ENCODE measurements around the gene SPEM2. TPM values are rescaled to one million over a fixed set of nuclear protein-coding genes. Genes with fewer than 3 reads are reported as not detected.

The SPEM2 gene
- total RNA-seq, 1 donor from 2014 or later: not detected

- peak; percentile 39 for DNase-seq (ENCODE audit: low read depth)
- no peak for FAIRE-seq
- peak overlapping the region; percentile 57 for H3K4me3 ChIP-seq (ENCODE audit: low read depth, low read length)
- peak; percentile 49 for TF ChIP-seq CTCF (IDR thresholded peaks at IDR 0.05; ENCODE audit: insufficient read depth, low read length, severe bottlenecking)
- H3K36me3 ChIP-seq (ENCODE audit: control insufficient read depth, insufficient read depth, low read length): no peaks in the 10 kb centered on the region
- H3K27me3 ChIP-seq (ENCODE audit: control insufficient read depth, insufficient read depth, low read length): no peaks in the 10 kb centered on the region
These were observed 10.5 kb downstream of the SPEM2 start for GRCh38 chr17:7435676-7436555.

- TF ChIP-seq CTCF (IDR thresholded peaks at IDR 0.05; ENCODE audit: insufficient read depth, low read length, severe bottlenecking): peak; percentile 87
- Histone ChIP-seq H3K36me3 (ENCODE audit: control insufficient read depth, insufficient read depth, low read length) (no peaks in the 10 kb centered on the region), H3K4me3 (ENCODE audit: low read depth, low read length) (peak overlapping the region; percentile 57), H3K27me3 (ENCODE audit: control insufficient read depth, insufficient read depth, low read length) (no peaks in the 10 kb centered on the region)
- DNase-seq (ENCODE audit: low read depth): peak; percentile 76
- FAIRE-seq: no peak
These were observed 11.3 kb downstream of the SPEM2 start for GRCh38 chr17:7436556-7437368.

GRCh38 chr17:7437369-7437863 is 12.0 kb downstream of the SPEM2 start:
- FAIRE-seq (no peak), DNase-seq (ENCODE audit: low read depth) (no peak)
- peak overlapping the region; percentile 57 for H3K4me3 ChIP-seq (ENCODE audit: low read depth, low read length)
- no peaks in the 10 kb centered on the region for H3K27me3 ChIP-seq (ENCODE audit: control insufficient read depth, insufficient read depth, low read length)
- peaks cover 2% of the 10 kb centered on the region for H3K36me3 ChIP-seq (ENCODE audit: control insufficient read depth, insufficient read depth, low read length)
- TF ChIP-seq CTCF (IDR thresholded peaks at IDR 0.05; ENCODE audit: insufficient read depth, low read length, severe bottlenecking): no peak

GRCh38 chr17:7437950-7438614 is 12.7 kb downstream of the SPEM2 start:
- DNase-seq (ENCODE audit: low read depth) (peak; percentile 33), FAIRE-seq (no peak)
- peaks cover 2% of the 10 kb centered on the region for H3K36me3 ChIP-seq (ENCODE audit: control insufficient read depth, insufficient read depth, low read length)
- H3K27me3 ChIP-seq (ENCODE audit: control insufficient read depth, insufficient read depth, low read length): no peaks in the 10 kb centered on the region
- H3K4me3 ChIP-seq (ENCODE audit: low read depth, low read length): peak overlapping the region; percentile 57
- TF ChIP-seq CTCF (IDR thresholded peaks at IDR 0.05; ENCODE audit: insufficient read depth, low read length, severe bottlenecking): no peak

GRCh38 chr17:7438656-7439460 is 13.4 kb downstream of the SPEM2 start:
- no peak for FAIRE-seq
- TF ChIP-seq CTCF (IDR thresholded peaks at IDR 0.05; ENCODE audit: insufficient read depth, low read length, severe bottlenecking): no peak
- no peaks in the 10 kb centered on the region for H3K27me3 ChIP-seq (ENCODE audit: control insufficient read depth, insufficient read depth, low read length)
- H3K36me3 ChIP-seq (ENCODE audit: control insufficient read depth, insufficient read depth, low read length): peaks cover 2% of the 10 kb centered on the region
- no peak for DNase-seq (ENCODE audit: low read depth)
- H3K4me3 ChIP-seq (ENCODE audit: low read depth, low read length): peak overlapping the region; percentile 57

All from bronchial epithelial cell (primary cell).